Lower lobe of right lung (tissue), 2 donors: ENCODE data around the gene PCCA. TPM values are rescaled to one million over a fixed set of nuclear protein-coding genes. Genes with fewer than 3 reads are reported as not detected.
"Not testable (repeated sequence)": the region's sequence is repeated elsewhere in the genome, so short reads cannot be mapped to it uniquely, and the experiment has no call there.

ENCODE experiments used
- ATAC-seq, 2 donors: fragments of 200-7000 bp; cut with Tn5 transposase; one replicate each; pipeline ENCODE4 v1.9.1; 2020 to 2022; ENCODE audit warnings: mild to moderate bottlenecking in 2 of 2, moderate library complexity in 2 of 2
- DNase-seq: peaks from one replicate; pipeline ENCODE4 v3.0.0-alpha.2; 2020
- H3K27ac ChIP-seq: fragments of 200-600 bp; one replicate; pipeline ENCODE4 v1.8.0; 2022
- H3K27me3 ChIP-seq: fragments of 200-600 bp; one replicate; pipeline ENCODE4 v1.8.0; 2022; ENCODE audit warnings: low read depth
- H3K36me3 ChIP-seq: fragments of 200-600 bp; one replicate; pipeline ENCODE4 v1.8.0; 2022; ENCODE audit warnings: mild to moderate bottlenecking
- H3K4me1 ChIP-seq: fragments of 200-600 bp; one replicate; pipeline ENCODE4 v1.8.0; 2022
- H3K4me3 ChIP-seq: fragments of 200-600 bp; one replicate; pipeline ENCODE4 v1.8.0; 2022; ENCODE audit warnings: mild to moderate bottlenecking
- H3K9me3 ChIP-seq: fragments of 200-600 bp; one replicate; pipeline ENCODE4 v1.8.0; 2022
- CTCF ChIP-seq: fragments of 200-600 bp; IDR thresholded peaks from one replicate; pipeline ENCODE4 v1.8.0; 2022; ENCODE audit warnings: antibody characterized with exemption, mild to moderate bottlenecking
- intact Hi-C: fragments of 100-400 bp; cut with DNase I; formaldehyde crosslinking; loops from one replicate; pipeline ENCODE4 v1.11.0; 2022
- total RNA-seq: library from RNA; stranded (reverse); fragmentation: NEBNext Ultra II Directional; extraction: Animal tissue kit (Norgen Biotek cat#: 25700); gene quantifications from one replicate; pipeline ENCODE4 v1.2.1, GENCODE V29; 2021
- donor health status: DM: no; HTN: yes; CAD: no; lungs with severe emphysema.

Gene PCCA
- total RNA-seq, 1 donor from 2014 or later: 37.8 TPM

- Histone ChIP-seq H3K4me3 (no peak overlapping the region), H3K36me3 (peaks cover 6% of the 10 kb centered on the region), H3K9me3 (no peaks in the 10 kb centered on the region), H3K27ac (no peak overlapping the region), H3K4me1 (no peaks in the 10 kb centered on the region), H3K27me3 (no peaks in the 10 kb centered on the region)
- peak; percentile 73 for TF ChIP-seq CTCF
- intact Hi-C loops: no loop called here
- DNase-seq: peak; percentile 70
- ATAC-seq: peak; percentile 85
These were observed 484.2 kb downstream of the PCCA start for GRCh38 chr13:100573121-100573520.

- H3K9me3 ChIP-seq, H3K27me3 ChIP-seq, intact Hi-C loops, H3K4me1 ChIP-seq, ATAC-seq, H3K36me3 ChIP-seq, H3K27ac ChIP-seq, DNase-seq, H3K4me3 ChIP-seq: not testable (repeated sequence)
These were observed 488.3 kb downstream of the PCCA start for GRCh38 chr13:100577239-100577638.

Other genes with a start within 250 kb of the PCCA start
- not detected for gene ZIC5, start 117.3 kb upstream of the PCCA start, total RNA-seq
- not detected for gene ZIC2, start 107.3 kb upstream of the PCCA start, total RNA-seq